ENCODE measurements around the gene DECR2. TPM values are rescaled to one million over a fixed set of nuclear protein-coding genes. Genes with fewer than 3 reads are reported as not detected.

The DECR2 gene
- total RNA-seq, 1 experiment from 2014 or later = 17.1 TPM

GRCh38 chr16:459761-460160 lies 58.1 kb downstream of the DECR2 start:
- H3K36me3 ChIP-seq (ENCODE audit: control insufficient read depth in 1 of 2, insufficient read depth in 2 of 2, low read length in 2 of 2) = no peaks in the 10 kb centered on the region
- no TSS peak for BruUV-seq (replicated peaks)
- POLR2A ChIA-PET = no interaction called here
- no peaks in the 10 kb centered on the region for H3K4me1 ChIP-seq (ENCODE audit: control insufficient read depth in 1 of 2, insufficient read depth in 2 of 2, low read length in 2 of 2)
- no peak overlapping the region for H3K4me3 ChIP-seq (replicated peaks in 1 of 2; ENCODE audit: low read depth in 1 of 2, low read length in 2 of 2)
- intact Hi-C loops (cut with micrococcal nuclease) = no loop called here
- CTCF ChIA-PET = no interaction called here
- ATAC-seq = no peak
- RAD21 ChIA-PET (ENCODE audit: low non-redundant PET in 1 of 2, low total read pairs in 2 of 2, uncharacterized antibody in 2 of 2, unreplicated experiment in 2 of 2) = no interaction called here
- no peaks in the 10 kb centered on the region for H4K20me1 ChIP-seq (ENCODE audit: insufficient read depth)
- H3K9me3 ChIP-seq (ENCODE audit: control insufficient read depth in 1 of 2, insufficient read depth in 1 of 2, low read depth in 1 of 2, low read length in 2 of 2) = no peaks in the 10 kb centered on the region
- no peak overlapping the region for H3K27ac ChIP-seq (ENCODE audit: low read depth, low read length)
- no peak overlapping the region for H3K9ac ChIP-seq (ENCODE audit: low read length)
- H3K4me2 ChIP-seq (ENCODE audit: low read length) = no peak overlapping the region
- no peak for TF ChIP-seq RAD21 (IDR thresholded peaks at IDR 0.05; ENCODE audit: low read depth)
- TF ChIP-seq ZFX (IDR thresholded peaks at IDR 0.05) = no peak
- H3K27me3 ChIP-seq (ENCODE audit: insufficient read depth, low read length) = no peaks in the 10 kb centered on the region
- H2AFZ ChIP-seq (ENCODE audit: low read depth, low read length, poor library complexity, severe bottlenecking) = no peak overlapping the region
- DNase-seq (ENCODE audit: low read depth, low spot score) = no peak
- no peaks in the 10 kb centered on the region for H3K79me2 ChIP-seq (ENCODE audit: insufficient read depth, low read length)
- H3K9me2 ChIP-seq (ENCODE audit: insufficient read depth) = no peaks in the 10 kb centered on the region

- H3K27ac ChIP-seq (ENCODE audit: low read depth, low read length) = no peak overlapping the region
- no peak overlapping the region for H3K4me3 ChIP-seq (replicated peaks in 1 of 2; ENCODE audit: low read depth in 1 of 2, low read length in 2 of 2)
- no peaks in the 10 kb centered on the region for H3K27me3 ChIP-seq (ENCODE audit: insufficient read depth, low read length)
- H3K36me3 ChIP-seq (ENCODE audit: control insufficient read depth in 1 of 2, insufficient read depth in 2 of 2, low read length in 2 of 2) = no peaks in the 10 kb centered on the region
- H3K9me3 ChIP-seq (ENCODE audit: control insufficient read depth in 1 of 2, insufficient read depth in 1 of 2, low read depth in 1 of 2, low read length in 2 of 2) = no peaks in the 10 kb centered on the region
- DNase-seq (ENCODE audit: low read depth, low spot score) (no peak), ATAC-seq (no peak)
- CTCF ChIA-PET = no interaction called here
- H4K20me1 ChIP-seq (ENCODE audit: insufficient read depth) = no peaks in the 10 kb centered on the region
- H3K79me2 ChIP-seq (ENCODE audit: insufficient read depth, low read length) = no peaks in the 10 kb centered on the region
- H3K9me2 ChIP-seq (ENCODE audit: insufficient read depth) = no peaks in the 10 kb centered on the region
- no TSS peak for BruUV-seq (replicated peaks)
- H2AFZ ChIP-seq (ENCODE audit: low read depth, low read length, poor library complexity, severe bottlenecking) = no peak overlapping the region
- no peak overlapping the region for H3K4me2 ChIP-seq (ENCODE audit: low read length)
- POLR2A ChIA-PET = no interaction called here
- no peaks in the 10 kb centered on the region for H3K4me1 ChIP-seq (ENCODE audit: control insufficient read depth in 1 of 2, insufficient read depth in 2 of 2, low read length in 2 of 2)
- RAD21 ChIA-PET (ENCODE audit: low non-redundant PET in 1 of 2, low total read pairs in 2 of 2, uncharacterized antibody in 2 of 2, unreplicated experiment in 2 of 2) = no interaction called here
- no peak overlapping the region for H3K9ac ChIP-seq (ENCODE audit: low read length)
- intact Hi-C loops (cut with micrococcal nuclease) = no loop called here
- TF ChIP-seq CBX3 (IDR thresholded peaks at IDR 0.05; ENCODE audit: low read depth) (no peak), YY1 (IDR thresholded peaks at IDR 0.05; ENCODE audit: extremely low read depth, insufficient replicate concordance, low read depth, low read length) (no peak)
Observed at GRCh38 chr16:460787-461186, 59.1 kb downstream of the DECR2 start.

Other genes with a start within 250 kb of the DECR2 start
- not detected for gene HBZ, start 249.2 kb upstream of the DECR2 start, total RNA-seq (2021; ENCODE audit: unreplicated experiment)
- gene HBM, start 235.9 kb upstream of the DECR2 start, total RNA-seq (2021; ENCODE audit: unreplicated experiment) = not detected
- 3.0 TPM for gene HBA2, start 229.0 kb upstream of the DECR2 start, total RNA-seq (2021; ENCODE audit: unreplicated experiment)
- gene HBA1, start 225.2 kb upstream of the DECR2 start, total RNA-seq (2021; ENCODE audit: unreplicated experiment) = 4.9 TPM
- not detected for gene HBQ1, start 221.4 kb upstream of the DECR2 start, total RNA-seq (2021; ENCODE audit: unreplicated experiment)
- 50.5 TPM for gene LUC7L, start 172.4 kb upstream of the DECR2 start, total RNA-seq (2021; ENCODE audit: unreplicated experiment)
- 36.4 TPM for gene FAM234A, start 167.1 kb upstream of the DECR2 start, total RNA-seq (2021; ENCODE audit: unreplicated experiment)
- gene RGS11, start 125.9 kb upstream of the DECR2 start, total RNA-seq (2021; ENCODE audit: unreplicated experiment) = not detected
- not detected for gene ARHGDIG, start 121.3 kb upstream of the DECR2 start, total RNA-seq (2021; ENCODE audit: unreplicated experiment)
- gene PDIA2, start 118.7 kb upstream of the DECR2 start, total RNA-seq (2021; ENCODE audit: unreplicated experiment) = 0.93 TPM
- 20.2 TPM for gene AXIN1, start 49.2 kb upstream of the DECR2 start, total RNA-seq (2021; ENCODE audit: unreplicated experiment)
- gene MRPL28, start 31.3 kb upstream of the DECR2 start, total RNA-seq (2021; ENCODE audit: unreplicated experiment) = 61.4 TPM
- 35.4 TPM for gene PGAP6, start 19.9 kb upstream of the DECR2 start, total RNA-seq (2021; ENCODE audit: unreplicated experiment)
- gene NME4, start 4.7 kb upstream of the DECR2 start, total RNA-seq (2021; ENCODE audit: unreplicated experiment) = 68.2 TPM
- gene RAB11FIP3, start 23.8 kb downstream of the DECR2 start, total RNA-seq (2021; ENCODE audit: unreplicated experiment) = 12.8 TPM
- gene CAPN15, start 125.8 kb downstream of the DECR2 start, total RNA-seq (2021; ENCODE audit: unreplicated experiment) = 39.0 TPM
- not detected for gene PRR35, start 158.5 kb downstream of the DECR2 start, total RNA-seq (2021; ENCODE audit: unreplicated experiment)
- gene NHLRC4, start 165.1 kb downstream of the DECR2 start, total RNA-seq (2021; ENCODE audit: unreplicated experiment) = 0.22 TPM
- gene PIGQ, start 168.1 kb downstream of the DECR2 start, total RNA-seq (2021; ENCODE audit: unreplicated experiment) = 21.0 TPM
- gene RAB40C, start 188.2 kb downstream of the DECR2 start, total RNA-seq (2021; ENCODE audit: unreplicated experiment) = 14.1 TPM
- gene WFIKKN1, start 229.1 kb downstream of the DECR2 start, total RNA-seq (2021; ENCODE audit: unreplicated experiment) = 0.47 TPM
- gene METTL26, start 234.4 kb downstream of the DECR2 start, total RNA-seq (2021; ENCODE audit: unreplicated experiment) = 85.7 TPM
- 34.9 TPM for gene MCRIP2, start 239.9 kb downstream of the DECR2 start, total RNA-seq (2021; ENCODE audit: unreplicated experiment)
- gene WDR90, start 247.5 kb downstream of the DECR2 start, total RNA-seq (2021; ENCODE audit: unreplicated experiment) = 73.7 TPM